ENCODE measurements around the gene KIFAP3. TPM values are rescaled to one million over a fixed set of nuclear protein-coding genes. Genes with fewer than 3 reads are reported as not detected.

Gene KIFAP3
- total RNA-seq, 1 experiment from 2014 or later: 3.8 TPM

- no peak overlapping the region for H2BK12ac ChIP-seq (ENCODE audit: insufficient read length, low read depth, low read length)
- H3K4me3 Mint-ChIP-seq: no peak overlapping the region
- no peak overlapping the region for H4K5ac ChIP-seq (ENCODE audit: insufficient read length, low read depth, low read length)
- H3K4me1 ChIP-seq (ENCODE audit: insufficient read depth, low read length): no peaks in the 10 kb centered on the region
- H3T11ph ChIP-seq (ENCODE audit: low read length): no peak overlapping the region
- H3K79me1 ChIP-seq (ENCODE audit: insufficient read depth, low read depth, low read length, poor library complexity, severe bottlenecking): no peaks in the 10 kb centered on the region
- no peak overlapping the region for H2BK5ac ChIP-seq (ENCODE audit: insufficient read length, low read length)
- H3K4me2 ChIP-seq (ENCODE audit: insufficient read depth, insufficient read length, low read length): no peak overlapping the region
- H4K91ac ChIP-seq (ENCODE audit: insufficient read length, low read depth, low read length): no peak overlapping the region
- H3K27ac Mint-ChIP-seq: no peak overlapping the region
- no peaks in the 10 kb centered on the region for H4K20me1 ChIP-seq (ENCODE audit: control insufficient read depth, insufficient read depth, insufficient read length)
- H3K4ac ChIP-seq (ENCODE audit: low read depth, low read length): no peak overlapping the region
- no peak overlapping the region for H3K18ac ChIP-seq (ENCODE audit: insufficient read length, low read depth, low read length)
- no CpG with 5 or more reads among the region's 15 CpGs for WGBS (ENCODE audit: extremely low coverage, insufficient read length, low lambda C conversion rate)
- no peaks in the 10 kb centered on the region for H3K23me2 ChIP-seq (ENCODE audit: insufficient read length, low read depth, low read length, poor library complexity, severe bottlenecking)
- H2BK20ac ChIP-seq (ENCODE audit: low read depth, low read length, poor library complexity, severe bottlenecking): no peak overlapping the region
- DNase-seq: no peak
- H3K56ac ChIP-seq (ENCODE audit: insufficient read length, low read depth, low read length): no peak overlapping the region
- H3K36me3 Mint-ChIP-seq (ENCODE audit: insufficient read depth in 1 of 3, low read depth in 3 of 3): no peaks in the 10 kb centered on the region
- no peak for TF ChIP-seq CTCF (conservative IDR thresholded peaks at IDR 0.05)
- no peak overlapping the region for H3K23ac ChIP-seq (ENCODE audit: insufficient read length, low read depth, low read length)
- H2BK15ac ChIP-seq (ENCODE audit: low read depth, low read length): no peak overlapping the region
- H3K27me3 ChIP-seq (ENCODE audit: insufficient read depth, low read length): no peaks in the 10 kb centered on the region
- peaks cover 2 to 5% of the 10 kb centered on the region in 2 experiments; a peak in 3 of 4 replicates for H3K4me1 Mint-ChIP-seq
- H3K14ac ChIP-seq (ENCODE audit: insufficient read depth, low read length): no peak overlapping the region
- H2BK120ac ChIP-seq (ENCODE audit: low read depth, low read length, poor library complexity, severe bottlenecking): no peak overlapping the region
- no peak overlapping the region for H2AFZ ChIP-seq (ENCODE audit: low read length)
- H4K8ac ChIP-seq (replicated peaks; ENCODE audit: insufficient read length, low read depth, low read length): no peak overlapping the region
- no peaks in the 10 kb centered on the region for H3K79me2 ChIP-seq (ENCODE audit: insufficient read depth, low read length)
- peaks cover 3% of the 10 kb centered on the region; the same call in 1 of the 2 replicates for H3K27me3 Mint-ChIP-seq (ENCODE audit: low read depth)
- H3K27ac ChIP-seq (ENCODE audit: insufficient read length, low read depth, low read length): no peak overlapping the region
- no peaks in the 10 kb centered on the region; a peak in 1 of 5 replicates for H3K9me3 Mint-ChIP-seq
- no peak overlapping the region for H2AK5ac ChIP-seq (ENCODE audit: insufficient read length, low read length)
- H3K9ac ChIP-seq (ENCODE audit: extremely low read depth, insufficient read length, low read length): no peak overlapping the region
- H3K9me3 ChIP-seq (ENCODE audit: control insufficient read depth, low read depth, low read length): no peaks in the 10 kb centered on the region
These were observed 159.3 kb downstream of the KIFAP3 start for GRCh38 chr1:169915150-169915549.

Data from H9 (cell line).